CD4-positive, alpha-beta T cell (primary cell): ENCODE measurements around the gene CREBZF. TPM values are rescaled to one million over a fixed set of nuclear protein-coding genes. Genes with fewer than 3 reads are reported as not detected.

Experiments used
- ATAC-seq: fragments of 200-7000 bp; cut with Tn5 transposase; one replicate; pipeline ENCODE4 v1.10.0; 2022; ENCODE audit warnings: mild to moderate bottlenecking; ENCODE audit not compliant: poor library complexity
- CTCF ChIA-PET: fragments of 350-600 bp; sonication (Branson Sonifier 250); formaldehyde crosslinking; loops from one replicate; lab custom pipeline; 2021; ENCODE audit warnings: antibody characterized with exemption, inconsistent platforms; lab: Charles Lee
- POLR2A ChIA-PET: fragments of 350-600 bp; sonication (Branson Sonifier 250); formaldehyde crosslinking; loops from one replicate; lab custom pipeline; 2021; ENCODE audit warnings: antibody characterized with exemption, inconsistent platforms; lab: Charles Lee
- DNase-seq, 14 experiments: peaks; one replicate each; pipeline ENCODE4 v3.0.0-alpha.2; 2013 to 2020; ENCODE audit warnings: mixed read lengths in 2 of 14
- H3K27ac ChIP-seq, 2 donors: one replicate each; pipeline versions ENCODE4 v1.5.1 to v1.7.0; 2013; ENCODE audit warnings: low read length in 2 of 2, low read depth in 1 of 2, mild to moderate bottlenecking in 1 of 2
- H3K27me3 ChIP-seq, 2 experiments: 1 replicate in 1 of 2; 2 replicates in 1 of 2; pipeline versions ENCODE4 v1.6.1 to v1.7.0; 2013; ENCODE audit warnings: low read length in 2 of 2, control low read depth in 1 of 2, mild to moderate bottlenecking in 1 of 2, moderate library complexity in 1 of 2; ENCODE audit not compliant: insufficient read depth in 2 of 2, control insufficient read depth in 1 of 2
- H3K36me3 ChIP-seq: one replicate; pipeline ENCODE4 v1.6.1; 2013; ENCODE audit warnings: low read length, control low read depth; ENCODE audit not compliant: insufficient read depth
- H3K4me1 ChIP-seq: one replicate; pipeline ENCODE4 v1.6.1; 2013; ENCODE audit warnings: low read length, control low read depth; ENCODE audit not compliant: insufficient read depth
- H3K4me3 ChIP-seq: one replicate; pipeline ENCODE4 v1.5.1; 2013; ENCODE audit warnings: mild to moderate bottlenecking, low read length, moderate library complexity
- H3K9me3 ChIP-seq, 2 experiments: 1 replicate in 1 of 2; 2 replicates in 1 of 2; pipeline versions ENCODE4 v1.6.1 to v1.7.0; 2013; ENCODE audit warnings: low read length in 2 of 2, mild to moderate bottlenecking in 2 of 2, control low read depth in 1 of 2, moderate library complexity in 1 of 2; ENCODE audit not compliant: control insufficient read depth in 1 of 2, insufficient read depth in 1 of 2
- H3K27ac Mint-ChIP-seq: one replicate; pipeline ENCODE4 v1.8.0; 2020; ENCODE audit warnings: mixed read lengths
- H3K27me3 Mint-ChIP-seq: one replicate; pipeline ENCODE4 v1.8.0; 2021; ENCODE audit warnings: mixed read lengths
- H3K36me3 Mint-ChIP-seq: one replicate; pipeline ENCODE4 v1.8.0; 2021; ENCODE audit warnings: low read depth, mixed read lengths
- H3K4me1 Mint-ChIP-seq: one replicate; pipeline ENCODE4 v1.8.0; 2021; ENCODE audit warnings: low read depth, mixed read lengths
- H3K4me3 Mint-ChIP-seq: one replicate; pipeline ENCODE4 v1.8.0; 2020; ENCODE audit warnings: mild to moderate bottlenecking, mixed read lengths
- H3K9me3 Mint-ChIP-seq: one replicate; pipeline ENCODE4 v1.8.0; 2020; ENCODE audit warnings: mixed read lengths
- intact Hi-C, 2 experiments: fragments of 100-400 bp; cut with DNase I in 1 of 2; cut with micrococcal nuclease in 1 of 2; formaldehyde crosslinking; loops; one replicate each; pipeline versions ENCODE4 v1.15.1 to v1.9.0; 2023 to 2025; cut with DNase I, micrococcal nuclease
- polyA plus RNA-seq, 2 donors: library from polyadenylated mRNA; unstranded; fragments of 120-200 nt; gene quantifications; one replicate each; pipeline ENCODE4 v1.2.1, GENCODE V29; 2013
- total RNA-seq, 174 experiments: library from RNA in 2 of 174; stranded (reverse) in 2 of 174; gene quantifications; one replicate each; pipeline ENCODE4 v1.2.3 and lab custom pipeline; 2021 to 2026
- TF ChIP-seq, protein P1 (sequence below): fragments of 200-600 bp; IDR thresholded peaks from one replicate; pipeline ENCODE4 v1.8.0; 2022; ENCODE audit warnings: antibody characterized with exemption, mild to moderate bottlenecking

Gene CREBZF
- total RNA-seq (10 to 100 TPM; 54.8 to 55.9 TPM), total RNA-seq (lab: John Stamatoyannopoulos, UW) (70.4 to 433 (median 201) reads per million in 172 experiments)
- 67.6 TPM for polyA plus RNA-seq (2013, experiment 1 of 2)
- 56.6 TPM for polyA plus RNA-seq (2013, experiment 2 of 2)

DNA sequence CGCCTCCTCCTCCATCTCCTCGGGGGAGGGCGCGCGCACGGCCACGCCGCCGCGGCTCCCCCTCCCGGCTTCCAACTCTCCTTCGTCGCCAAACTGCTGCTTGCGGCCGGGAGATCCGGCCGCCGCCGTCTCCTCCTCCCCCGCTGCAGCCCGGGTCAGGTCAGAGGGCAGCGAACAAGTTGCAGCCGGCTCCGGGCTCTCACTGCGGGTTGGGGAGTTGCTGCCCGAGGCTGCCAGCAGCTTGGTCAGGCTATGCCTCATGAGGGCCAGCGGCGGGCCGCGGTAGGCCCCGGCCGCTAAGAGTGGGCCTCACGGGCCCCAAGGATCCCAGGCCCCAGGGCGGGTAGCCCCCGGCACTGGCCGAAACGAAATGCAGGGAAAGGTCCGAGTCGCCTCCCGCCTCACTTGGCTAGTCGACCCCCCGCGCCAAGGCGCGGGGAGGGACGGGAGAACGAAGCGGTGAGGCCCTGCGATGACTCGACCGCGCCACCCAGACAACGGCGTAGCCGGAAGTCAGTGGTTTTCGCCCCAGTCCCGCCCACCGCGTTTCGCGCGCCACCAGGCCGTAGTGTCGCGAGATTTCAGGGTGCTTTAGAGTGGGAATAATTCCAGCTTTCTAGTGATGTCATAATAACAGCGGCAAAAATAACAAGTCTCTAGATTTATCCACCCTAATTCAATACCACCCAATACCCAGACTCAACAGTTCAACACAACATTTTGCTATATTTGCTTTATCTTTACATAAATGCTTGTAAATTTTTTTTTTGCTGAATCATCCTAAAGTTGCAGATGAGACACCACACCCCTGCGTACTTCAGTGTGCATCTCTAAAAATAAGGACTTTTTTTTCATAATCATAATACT is at the start of gene CREBZF:
Gene CREBZF, minus strand, starts transcription at position 515 of the 867 bp plus-strand sequence. Its CDS starts 254 bp downstream, at position 261.
- Mint-ChIP-seq H3K9me3 (no peaks in the 10 kb centered on the region), H3K4me1 (peaks cover 58% of the 10 kb centered on the region), H3K36me3 (peaks cover 48% of the 10 kb centered on the region), H3K27ac (peak within 1 kb of the TSS; percentile 100), H3K27me3 (no peaks in the 10 kb centered on the region), H3K4me3 (peak within 1 kb of the TSS; percentile 100)
- Histone ChIP-seq H3K27me3 (no peaks in the 10 kb centered on the region), H3K4me3 (peak within 1 kb of the TSS; percentile 94), H3K9me3 (no peaks in the 10 kb centered on the region), H3K4me1 (peaks cover 14% of the 10 kb centered on the region), H3K27ac (peak within 1 kb of the TSS; percentile 97 to 99), H3K36me3 (peaks cover 16% of the 10 kb centered on the region)
- ChIA-PET POLR2A (interaction anchor here (0.6 to 9.3 kb wide), 31 partner anchors 10 to 637 kb away, joined by 3 to 136 read pairs (median 5); partner anchors contain the start of genes CCDC83, CCDC89, DLG2 and EED), CTCF (interaction anchor here (1.1 to 2.9 kb wide), 5 partner anchors 15 to 190 kb away, joined by 3 to 13 read pairs (median 4); partner anchors contain the start of genes CCDC83, DLG2 and TMEM126A)
- DNase-seq (peak; percentile 86 to 95 (median 90)), ATAC-seq (peak; percentile 62)
- intact Hi-C loops = loop anchor here (1.0 to 10.0 kb wide), 10 partner anchors 18 to 640 kb away; partner anchors contain the start of genes EED (in 2 of the 2), PICALM (in 2 of the 2), HIKESHI (in 1 of the 2) and TMEM126A (in 1 of the 2)
- TF ChIP-seq, protein P1, sequence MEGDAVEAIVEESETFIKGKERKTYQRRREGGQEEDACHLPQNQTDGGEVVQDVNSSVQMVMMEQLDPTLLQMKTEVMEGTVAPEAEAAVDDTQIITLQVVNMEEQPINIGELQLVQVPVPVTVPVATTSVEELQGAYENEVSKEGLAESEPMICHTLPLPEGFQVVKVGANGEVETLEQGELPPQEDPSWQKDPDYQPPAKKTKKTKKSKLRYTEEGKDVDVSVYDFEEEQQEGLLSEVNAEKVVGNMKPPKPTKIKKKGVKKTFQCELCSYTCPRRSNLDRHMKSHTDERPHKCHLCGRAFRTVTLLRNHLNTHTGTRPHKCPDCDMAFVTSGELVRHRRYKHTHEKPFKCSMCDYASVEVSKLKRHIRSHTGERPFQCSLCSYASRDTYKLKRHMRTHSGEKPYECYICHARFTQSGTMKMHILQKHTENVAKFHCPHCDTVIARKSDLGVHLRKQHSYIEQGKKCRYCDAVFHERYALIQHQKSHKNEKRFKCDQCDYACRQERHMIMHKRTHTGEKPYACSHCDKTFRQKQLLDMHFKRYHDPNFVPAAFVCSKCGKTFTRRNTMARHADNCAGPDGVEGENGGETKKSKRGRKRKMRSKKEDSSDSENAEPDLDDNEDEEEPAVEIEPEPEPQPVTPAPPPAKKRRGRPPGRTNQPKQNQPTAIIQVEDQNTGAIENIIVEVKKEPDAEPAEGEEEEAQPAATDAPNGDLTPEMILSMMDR = no peak

DNA sequence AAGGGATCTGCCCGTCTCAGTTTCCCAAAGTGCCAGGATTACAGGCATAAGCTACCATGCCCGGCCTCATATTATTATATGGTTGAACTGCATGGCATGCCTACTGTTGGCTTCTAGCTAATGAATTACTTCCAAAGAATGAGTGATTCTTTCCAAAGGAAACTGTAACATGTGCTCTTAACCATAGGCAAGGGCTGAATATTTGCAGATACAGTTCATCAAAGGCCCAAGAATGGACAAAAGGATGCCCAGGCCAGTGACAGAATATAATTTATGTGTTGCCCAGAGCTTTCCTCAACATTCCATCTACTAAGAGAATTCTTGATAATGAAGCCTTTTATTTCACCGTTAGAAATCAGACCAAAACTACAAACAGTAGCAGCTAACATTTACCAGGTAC is 48.0 kb upstream of the CREBZF start:
- Mint-ChIP-seq H3K36me3 (peaks cover 5% of the 10 kb centered on the region), H3K4me1 (no peaks in the 10 kb centered on the region), H3K9me3 (no peaks in the 10 kb centered on the region), H3K27me3 (no peaks in the 10 kb centered on the region), H3K4me3 (no peak overlapping the region), H3K27ac (no peak overlapping the region)
- DNase-seq (no peak), ATAC-seq (no peak)
- ChIA-PET CTCF (interaction anchor here (0.7 to 1.0 kb wide), 2 partner anchors 12 to 13 kb away, joined by 3 to 4 read pairs; no protein-coding TSS in a partner anchor), POLR2A (interaction anchor here (0.8 to 1.0 kb wide), 2 partner anchors 24 to 40 kb away, joined by 3 to 4 read pairs; no protein-coding TSS in a partner anchor)
- Histone ChIP-seq H3K27ac (no peak overlapping the region), H3K4me1 (no peaks in the 10 kb centered on the region), H3K4me3 (no peak overlapping the region), H3K36me3 (peaks cover 5% of the 10 kb centered on the region), H3K27me3 (no peaks in the 10 kb centered on the region), H3K9me3 (no peaks in the 10 kb centered on the region)
- intact Hi-C loops = no loop called here
- TF ChIP-seq, protein P1 = no peak

- Histone ChIP-seq H3K9me3 (no peaks in the 10 kb centered on the region), H3K36me3 (peaks cover 7% of the 10 kb centered on the region), H3K4me3 (no peak overlapping the region), H3K27ac (no peak overlapping the region), H3K4me1 (no peaks in the 10 kb centered on the region), H3K27me3 (no peaks in the 10 kb centered on the region)
- ChIA-PET POLR2A (no interaction called here), CTCF (interaction anchor here (0.8 kb wide), 1 partner anchor 18 kb away, joined by 3 read pairs; no protein-coding TSS in a partner anchor)
- Mint-ChIP-seq H3K9me3 (no peaks in the 10 kb centered on the region), H3K27me3 (no peaks in the 10 kb centered on the region), H3K27ac (no peak overlapping the region), H3K36me3 (peaks cover 12% of the 10 kb centered on the region), H3K4me1 (no peaks in the 10 kb centered on the region), H3K4me3 (no peak overlapping the region)
- TF ChIP-seq, protein P1 = no peak
- intact Hi-C loops = no loop called here
- DNase-seq = no peak
- no peak for ATAC-seq
Measured at GRCh38 chr11:85710917-85711316, 46.0 kb upstream of the CREBZF start.
